ENCODE results near the gene PTK7.

The PTK7 gene

DNA sequence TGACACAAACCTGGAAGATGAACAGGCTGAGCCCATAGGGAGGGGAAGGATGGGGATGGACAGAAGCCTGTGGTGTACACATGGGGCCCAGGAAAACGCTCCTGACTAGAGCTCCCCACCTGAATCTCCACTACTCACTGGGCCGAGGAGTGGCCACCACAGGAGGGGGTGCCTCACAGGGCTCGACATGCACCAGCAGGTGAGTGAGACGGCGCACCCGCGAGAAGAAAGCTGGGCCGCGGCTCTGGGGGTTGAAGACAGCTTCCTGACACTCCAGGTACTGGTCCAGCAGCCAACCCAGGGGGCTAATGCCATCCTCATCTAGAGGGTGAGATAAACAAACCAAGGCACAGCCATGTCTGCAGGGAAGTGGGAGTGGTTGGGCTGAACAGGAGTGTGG lies 32.8 kb upstream of the PTK7 start:
- H3K4me3 ChIP-seq (ENCODE audit: low read depth, low read length) = no peak overlapping the region
- TF ChIP-seq, protein P1, sequence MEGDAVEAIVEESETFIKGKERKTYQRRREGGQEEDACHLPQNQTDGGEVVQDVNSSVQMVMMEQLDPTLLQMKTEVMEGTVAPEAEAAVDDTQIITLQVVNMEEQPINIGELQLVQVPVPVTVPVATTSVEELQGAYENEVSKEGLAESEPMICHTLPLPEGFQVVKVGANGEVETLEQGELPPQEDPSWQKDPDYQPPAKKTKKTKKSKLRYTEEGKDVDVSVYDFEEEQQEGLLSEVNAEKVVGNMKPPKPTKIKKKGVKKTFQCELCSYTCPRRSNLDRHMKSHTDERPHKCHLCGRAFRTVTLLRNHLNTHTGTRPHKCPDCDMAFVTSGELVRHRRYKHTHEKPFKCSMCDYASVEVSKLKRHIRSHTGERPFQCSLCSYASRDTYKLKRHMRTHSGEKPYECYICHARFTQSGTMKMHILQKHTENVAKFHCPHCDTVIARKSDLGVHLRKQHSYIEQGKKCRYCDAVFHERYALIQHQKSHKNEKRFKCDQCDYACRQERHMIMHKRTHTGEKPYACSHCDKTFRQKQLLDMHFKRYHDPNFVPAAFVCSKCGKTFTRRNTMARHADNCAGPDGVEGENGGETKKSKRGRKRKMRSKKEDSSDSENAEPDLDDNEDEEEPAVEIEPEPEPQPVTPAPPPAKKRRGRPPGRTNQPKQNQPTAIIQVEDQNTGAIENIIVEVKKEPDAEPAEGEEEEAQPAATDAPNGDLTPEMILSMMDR (IDR thresholded peaks at IDR 0.05; ENCODE audit: borderline replicate concordance, insufficient read depth, low read depth, low read length) = no peak

DNA sequence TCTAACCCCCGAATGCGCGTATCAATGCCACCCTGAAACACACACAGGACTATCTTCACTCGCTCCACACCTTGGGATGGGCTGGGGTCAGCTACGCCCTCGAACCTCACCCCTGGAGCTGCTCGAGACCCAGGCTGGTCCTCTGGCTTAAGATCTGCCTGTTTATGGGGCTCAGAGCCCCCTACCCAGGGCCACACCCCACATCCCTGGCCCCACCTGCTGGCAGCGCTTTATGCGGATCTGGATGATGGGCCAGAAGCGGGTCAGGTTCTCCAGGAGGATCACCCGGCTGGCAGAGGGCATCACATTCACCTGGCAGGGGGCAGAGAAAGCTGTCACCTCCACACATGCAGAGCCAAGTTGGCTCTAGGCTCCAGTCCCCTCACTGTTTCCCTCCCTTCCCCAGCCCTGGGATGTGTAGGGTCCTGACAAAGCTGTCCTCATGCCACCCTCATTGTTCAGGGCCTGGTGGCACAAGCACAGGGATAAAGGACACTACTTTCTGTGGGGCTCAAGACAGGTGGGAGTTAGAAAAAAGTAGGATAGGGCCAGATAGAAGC lies 30.7 kb upstream of the PTK7 start:
- H3K4me3 ChIP-seq (ENCODE audit: low read depth, low read length) = no peak overlapping the region
- TF ChIP-seq, protein P1 (IDR thresholded peaks at IDR 0.05; ENCODE audit: borderline replicate concordance, insufficient read depth, low read depth, low read length) = no peak

DNA sequence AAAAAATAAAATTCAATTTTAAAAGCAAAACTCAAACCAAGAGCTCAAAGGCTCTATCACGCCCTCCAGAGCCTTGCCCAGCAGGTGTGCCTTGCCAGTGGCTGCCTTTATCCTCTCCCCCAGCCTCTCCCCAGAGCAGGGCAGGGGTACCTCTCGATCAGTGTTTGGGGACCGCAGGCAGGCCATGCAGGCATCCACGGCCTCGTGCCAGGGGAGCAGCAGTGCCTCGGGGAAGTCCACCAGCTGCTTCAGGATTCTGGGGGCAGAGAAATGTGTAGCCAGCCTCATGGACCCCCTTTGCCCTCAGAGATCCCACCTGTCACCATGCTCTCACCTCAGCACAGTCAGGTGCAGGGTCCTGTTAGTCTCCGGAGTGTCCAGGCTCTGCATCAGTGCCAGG lies 28.1 kb upstream of the PTK7 start:
- TF ChIP-seq, protein P1 (IDR thresholded peaks at IDR 0.05; ENCODE audit: borderline replicate concordance, insufficient read depth, low read depth, low read length) = no peak
- H3K4me3 ChIP-seq (ENCODE audit: low read depth, low read length) = no peak overlapping the region

DNA sequence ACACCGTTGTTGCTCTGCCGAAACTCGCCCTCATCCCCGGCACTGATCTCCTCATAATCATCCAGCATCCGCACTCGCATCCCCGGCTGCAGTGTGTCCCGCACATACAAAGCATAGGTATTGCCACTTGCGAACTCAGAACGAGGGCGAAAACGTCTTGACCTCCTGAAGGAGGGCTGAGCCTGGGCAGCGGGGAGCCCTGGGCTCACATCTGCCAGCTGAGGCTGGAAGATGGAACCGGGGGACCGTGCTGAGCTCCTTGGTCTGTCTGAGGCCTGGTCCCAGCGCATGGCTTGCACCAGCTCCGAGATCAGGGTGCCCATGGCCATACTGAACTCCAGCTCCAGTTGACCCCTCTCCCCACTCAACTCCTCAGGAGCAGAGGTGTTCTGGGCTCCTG lies 25.1 kb upstream of the PTK7 start:
- H3K4me3 ChIP-seq (ENCODE audit: low read depth, low read length) = no peak overlapping the region
- TF ChIP-seq, protein P1 (IDR thresholded peaks at IDR 0.05; ENCODE audit: borderline replicate concordance, insufficient read depth, low read depth, low read length) = no peak

DNA sequence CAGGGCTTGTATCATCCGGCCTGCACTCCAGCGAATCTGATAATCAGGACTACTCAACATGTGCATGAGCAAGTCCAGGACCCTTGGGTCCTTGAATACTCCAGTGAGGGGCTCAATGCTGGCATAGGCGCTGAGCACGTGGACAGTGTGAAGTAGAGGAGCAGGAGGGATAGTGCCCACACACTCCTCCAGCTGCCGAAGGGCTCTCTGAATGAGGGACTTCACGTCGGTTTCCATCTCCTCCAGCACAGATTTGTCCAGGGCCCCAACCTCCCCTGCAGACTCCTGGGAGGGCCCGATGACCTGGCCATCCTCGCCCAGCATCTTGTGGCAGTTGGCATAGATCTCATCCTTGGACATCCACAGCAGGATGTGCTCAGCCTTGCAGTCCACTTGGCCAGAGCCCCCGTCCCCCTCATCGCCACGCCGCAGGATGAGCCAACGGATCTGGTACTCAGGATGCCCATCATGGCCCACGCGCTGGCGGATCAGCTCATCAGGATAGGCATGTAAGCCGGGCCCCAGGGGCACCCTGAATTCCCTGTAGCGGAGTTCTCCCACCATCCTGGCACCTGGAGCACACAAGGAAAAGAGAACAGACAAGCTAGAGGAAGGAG lies 23.8 kb upstream of the PTK7 start:
- TF ChIP-seq, protein P1 (IDR thresholded peaks at IDR 0.05; ENCODE audit: borderline replicate concordance, insufficient read depth, low read depth, low read length) = no peak
- H3K4me3 ChIP-seq (ENCODE audit: low read depth, low read length) = no peak overlapping the region

DNA sequence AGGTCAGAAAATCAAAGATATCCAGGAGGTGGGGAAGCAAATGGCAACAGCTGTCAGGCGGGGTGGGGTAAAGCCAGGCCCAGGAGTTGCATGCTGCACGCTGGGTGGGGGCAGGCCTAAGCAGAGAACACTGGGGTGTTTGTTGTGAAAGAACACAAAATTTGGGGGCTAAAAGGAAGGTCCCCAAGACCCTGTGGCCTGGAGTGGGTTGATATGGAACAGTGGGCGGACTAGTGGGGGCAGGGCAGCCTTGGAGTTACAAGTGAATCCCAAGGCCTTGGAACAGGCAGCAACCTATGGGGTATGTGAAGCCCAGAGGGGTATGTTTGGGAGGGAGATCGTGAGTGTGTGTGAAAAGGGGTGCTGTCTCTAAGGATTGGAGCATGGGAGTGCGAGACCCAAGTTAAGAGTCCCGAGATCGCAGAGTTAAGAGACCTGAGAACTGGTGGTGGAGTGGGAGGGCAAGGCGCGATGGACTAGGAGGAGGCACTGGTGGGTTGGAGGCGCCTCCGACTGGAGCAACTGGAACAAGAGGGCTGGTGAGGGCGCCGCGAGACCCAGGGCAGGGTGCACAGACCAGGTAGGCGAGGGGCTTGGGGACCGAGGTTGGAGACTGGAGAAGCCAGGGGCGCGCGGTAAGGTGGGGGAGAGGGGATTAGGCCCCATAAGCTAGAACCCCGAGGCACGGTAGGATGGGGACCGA lies 23.1 kb upstream of the PTK7 start:
- TF ChIP-seq, protein P1 (IDR thresholded peaks at IDR 0.05; ENCODE audit: borderline replicate concordance, insufficient read depth, low read depth, low read length) = no peak
- peak overlapping the region; percentile 54 for H3K4me3 ChIP-seq (ENCODE audit: low read depth, low read length)
